Endothelial cell of umbilical vein (primary cell): Measurements from ENCODE around the gene SULT1C4.

Source experiments
- CTCF ChIP-seq, 2 donors: IDR thresholded peaks; 1 replicate in 1 of 2; 2 replicates in 1 of 2; pipeline ENCODE4 v1.5.1; 2011; ENCODE audit warnings: low read length in 2 of 2, mild to moderate bottlenecking in 2 of 2, moderate library complexity in 2 of 2, control low read depth in 1 of 2, inconsistent platforms in 1 of 2, low read depth in 1 of 2; ENCODE audit not compliant: insufficient read depth in 1 of 2; ENCODE audit errors: extremely low read depth in 1 of 2
- POLR2A ChIP-seq: IDR thresholded peaks from 2 replicates; pipeline ENCODE4 v1.6.1; 2012; ENCODE audit warnings: low read depth, mild to moderate bottlenecking, control low read depth, low read length
- POLR2AphosphoS5 ChIP-seq: IDR thresholded peaks from 2 replicates; pipeline ENCODE4 v1.6.1; 2012; ENCODE audit warnings: low read depth, mild to moderate bottlenecking, control low read depth, low read length, moderate library complexity; ENCODE audit not compliant: insufficient read depth

- TF ChIP-seq CTCF (IDR thresholded peaks at IDR 0.05; ENCODE audit: extremely low read depth in 1 of 2, insufficient read depth in 1 of 2, low read depth in 1 of 2, low read length in 2 of 2) (no peak), POLR2AphosphoS5 (no peak), POLR2A (no peak)
These were observed 21.7 kb downstream of the SULT1C4 start for GRCh38 chr2:108399479-108399878.
